H1 (cell line): Measurements from ENCODE around the gene CD1D. TPM values are rescaled to one million over a fixed set of nuclear protein-coding genes. Genes with fewer than 3 reads are reported as not detected.

Experiments used
- CTCF ChIA-PET: fragments of 300-600 bp; sonication (Branson Sonifier 250); formaldehyde crosslinking; loops from one replicate; lab custom pipeline; 2021; ENCODE audit not compliant: partially characterized antibody; lab: Charles Lee
- POLR2A ChIA-PET: fragments of 300-600 bp; sonication (Branson Sonifier 250); formaldehyde crosslinking; loops from one replicate; lab custom pipeline; 2021; ENCODE audit warnings: inconsistent platforms; ENCODE audit not compliant: partially characterized antibody; lab: Charles Lee
- DNase-seq, 2 experiments: peaks; one replicate each; pipeline versions ENCODE4 v3.0.0 to v3.0.0-alpha.2; 2010 to 2022; ENCODE audit warnings: low spot score in 2 of 2, low read depth in 1 of 2, mixed read lengths in 1 of 2
- FAIRE-seq: peaks from 2 replicates; lab custom pipeline; 2011; peaks lifted over from hg19 to GRCh38; lab: Jason Lieb, UNC
- H2AFZ ChIP-seq: 2 replicates; pipeline ENCODE4 v1.8.1; 2012; ENCODE audit warnings: low read length, inconsistent platforms
- H2AK5ac ChIP-seq: 2 replicates; pipeline ENCODE4 v1.6.1; 2013; ENCODE audit warnings: low read depth, low read length
- H2BK120ac ChIP-seq: replicated peaks from 2 replicates; pipeline ENCODE3; 2013; ENCODE audit warnings: low read depth, low read length, inconsistent platforms
- H2BK12ac ChIP-seq: 2 replicates; pipeline ENCODE4 v1.6.1; 2013; ENCODE audit warnings: low read depth, low read length
- H2BK15ac ChIP-seq: 2 replicates; pipeline ENCODE4 v1.6.1; 2013; ENCODE audit warnings: low read length
- H2BK20ac ChIP-seq: 2 replicates; pipeline ENCODE4 v1.6.1; 2013; ENCODE audit warnings: low read length
- H2BK5ac ChIP-seq: 2 replicates; pipeline ENCODE4 v1.6.1; 2013; ENCODE audit warnings: low read depth, low read length
- H3K14ac ChIP-seq: 2 replicates; pipeline ENCODE4 v1.6.1; 2013; ENCODE audit warnings: inconsistent platforms; ENCODE audit not compliant: insufficient read length
- H3K18ac ChIP-seq: 2 replicates; pipeline ENCODE4 v1.6.1; 2013; ENCODE audit warnings: low read length; ENCODE audit errors: extremely low read depth
- H3K23ac ChIP-seq: 2 replicates; pipeline ENCODE4 v1.6.1; 2013; ENCODE audit warnings: inconsistent platforms; ENCODE audit not compliant: insufficient read length
- H3K23me2 ChIP-seq: 2 replicates; pipeline ENCODE4 v1.6.1; 2013; ENCODE audit warnings: low read depth, low read length
- H3K27ac ChIP-seq: 2 replicates; pipeline ENCODE4 v1.6.1; 2011; ENCODE audit warnings: low read depth, low read length, inconsistent platforms
- H3K27me3 ChIP-seq, 4 experiments: replicated peaks in 1 of 4; 1 replicate in 1 of 4; 2 replicates in 3 of 4; pipeline versions ENCODE4 v1.6.1 to v1.8.1; 2011 to 2013; ENCODE audit warnings: low read length in 3 of 4, mild to moderate bottlenecking in 3 of 4, inconsistent platforms in 2 of 4, mixed read lengths in 2 of 4, moderate library complexity in 1 of 4; ENCODE audit not compliant: control insufficient read depth in 3 of 4, insufficient read depth in 3 of 4; ENCODE audit errors: extremely low read depth in 1 of 4
- H3K36me3 ChIP-seq, 4 experiments: 2 replicates each; pipeline versions ENCODE4 v1.6.1 to v1.8.1; 2011 to 2013; ENCODE audit warnings: mild to moderate bottlenecking in 4 of 4, low read length in 3 of 4, moderate library complexity in 2 of 4, control low read depth in 1 of 4, inconsistent platforms in 1 of 4; ENCODE audit not compliant: insufficient read depth in 4 of 4, control insufficient read depth in 2 of 4
- H3K4ac ChIP-seq: replicated peaks from 2 replicates; pipeline ENCODE3; 2013; ENCODE audit warnings: low read length, low read depth, mixed read lengths, inconsistent platforms; ENCODE audit not compliant: insufficient read length
- H3K4me1 ChIP-seq, 4 experiments: replicated peaks in 1 of 4; 1 replicate in 1 of 4; 2 replicates in 3 of 4; pipeline versions ENCODE4 v1.6.1 to v1.8.1; 2011 to 2013; ENCODE audit warnings: low read length in 3 of 4, inconsistent platforms in 2 of 4, mixed read lengths in 1 of 4; ENCODE audit not compliant: insufficient read depth in 4 of 4, control insufficient read depth in 3 of 4
- H3K4me2 ChIP-seq, 2 experiments: 2 replicates each; pipeline versions ENCODE4 v1.6.1 to v1.8.1; 2011 to 2013; ENCODE audit warnings: low read depth in 2 of 2, low read length in 2 of 2, control low read depth in 1 of 2, inconsistent platforms in 1 of 2, mild to moderate bottlenecking in 1 of 2; ENCODE audit not compliant: insufficient read depth in 1 of 2
- H3K4me3 ChIP-seq, 4 experiments: fragments of 200-600, 300-600 bp in 1 of 4; sonication (generic), shearing (Covaris generic), sonication (Bioruptor Twin) in 1 of 4; 2 replicates each; pipeline versions ENCODE4 v1.5.1 to v1.8.1; 2011 to 2016; ENCODE audit warnings: low read length in 4 of 4, low read depth in 3 of 4, control low read depth in 2 of 4, inconsistent platforms in 2 of 4, mild to moderate bottlenecking in 2 of 4, mixed read lengths in 1 of 4, moderate library complexity in 1 of 4; ENCODE audit not compliant: insufficient read depth in 2 of 4; ENCODE audit errors: extremely low read depth in 1 of 4
- H3K56ac ChIP-seq: replicated peaks from 2 replicates; pipeline ENCODE3; 2013; ENCODE audit warnings: low read depth, mild to moderate bottlenecking, mixed read lengths, low read length, inconsistent platforms; ENCODE audit not compliant: insufficient read length
- H3K79me1 ChIP-seq: 2 replicates; pipeline ENCODE4 v1.6.1; 2013; ENCODE audit warnings: low read depth, low read length, control low read depth
- H3K79me2 ChIP-seq, 2 experiments: 2 replicates each; pipeline versions ENCODE4 v1.6.1 to v1.8.1; 2012 to 2013; ENCODE audit warnings: low read length in 2 of 2, mild to moderate bottlenecking in 2 of 2, inconsistent platforms in 1 of 2; ENCODE audit not compliant: insufficient read depth in 2 of 2, control insufficient read depth in 1 of 2
- H3K9ac ChIP-seq, 4 experiments: replicated peaks in 1 of 4; 1 replicate in 1 of 4; 2 replicates in 3 of 4; pipeline versions ENCODE4 v1.6.1 to v1.8.1; 2011 to 2013; ENCODE audit warnings: low read depth in 3 of 4, low read length in 3 of 4, control low read depth in 2 of 4, mild to moderate bottlenecking in 2 of 4, moderate library complexity in 2 of 4, inconsistent platforms in 1 of 4; ENCODE audit errors: extremely low read depth in 1 of 4
- H3K9me3 ChIP-seq, 2 experiments: 2 replicates each; pipeline versions ENCODE4 v1.6.1 to v1.8.1; 2012 to 2013; ENCODE audit warnings: mild to moderate bottlenecking in 2 of 2, moderate library complexity in 2 of 2, control low read depth in 1 of 2, inconsistent platforms in 1 of 2, low read depth in 1 of 2, low read length in 1 of 2, mixed read lengths in 1 of 2; ENCODE audit not compliant: insufficient read depth in 2 of 2
- H4K20me1 ChIP-seq, 2 experiments: replicated peaks in 1 of 2; 2 replicates each; pipeline versions ENCODE3 to v1.8.1; 2011 to 2013; ENCODE audit warnings: inconsistent platforms in 2 of 2, low read length in 2 of 2, mild to moderate bottlenecking in 1 of 2; ENCODE audit not compliant: insufficient read depth in 2 of 2, control insufficient read depth in 1 of 2
- H4K5ac ChIP-seq: 2 replicates; pipeline ENCODE4 v1.6.1; 2013; ENCODE audit warnings: low read length, low read depth, mixed read lengths, inconsistent platforms; ENCODE audit not compliant: insufficient read length
- H4K8ac ChIP-seq: 2 replicates; pipeline ENCODE4 v1.8.0; 2013; ENCODE audit warnings: mild to moderate bottlenecking, moderate library complexity, low read length, inconsistent platforms; ENCODE audit not compliant: insufficient read depth; ENCODE audit errors: extremely low read depth
- H4K91ac ChIP-seq: replicated peaks from 2 replicates; pipeline ENCODE3; 2013; ENCODE audit warnings: low read length, mixed read lengths, inconsistent platforms; ENCODE audit not compliant: insufficient read length
- GTF2F1 ChIP-seq: IDR thresholded peaks from 2 replicates; pipeline ENCODE4 v1.6.1; 2012; ENCODE audit warnings: low read depth, low read length, improper control_type of control experiment, borderline replicate concordance
- KDM4A ChIP-seq: IDR thresholded peaks from one replicate; pipeline ENCODE4 v1.7.1; 2012; ENCODE audit warnings: low read depth, mild to moderate bottlenecking, moderate library complexity, low read length, inconsistent platforms; ENCODE audit not compliant: severe bottlenecking
- KDM5A ChIP-seq: fragments of 200-600 bp; IDR thresholded peaks from 2 replicates; pipeline ENCODE4 v1.7.1; 2012; ENCODE audit warnings: mild to moderate bottlenecking, low read length, inconsistent platforms, mixed read lengths
- RXRA ChIP-seq: IDR thresholded peaks from 2 replicates; pipeline ENCODE4 v1.6.1; 2011; ENCODE audit warnings: low read depth, mild to moderate bottlenecking, low read length, moderate library complexity; ENCODE audit not compliant: insufficient read depth
- WGBS, 2 experiments: shearing (Covaris generic) in 1 of 2; methylation state at CpG; one replicate each; pipeline versions ENCODE4 v1.1.6 to v1.1.7; 2013 to 2015; ENCODE audit warnings: low lambda C conversion rate in 2 of 2, mixed read lengths in 2 of 2, inconsistent platforms in 1 of 2, low coverage in 1 of 2, missing lambda C conversion rate in 1 of 2; ENCODE audit not compliant: insufficient replicate concordance in 2 of 2, insufficient coverage in 1 of 2, insufficient read length in 1 of 2; ENCODE audit errors: extremely low coverage in 1 of 2, missing lambda C conversion rate in 1 of 2; 5-methylcytosine and 5-hydroxymethylcytosine counted together
- polyA plus RNA-seq, 7 experiments: library from polyadenylated mRNA; depleted of rRNA in 3 of 7; stranded (reverse) in 5 of 7; unstranded in 2 of 7; fragments of >200 nt in 5 of 7; fragments of 200-250 nt in 2 of 7; gene quantifications; 1 replicate in 5 of 7; 2 replicates in 1 of 7; 4 replicates in 1 of 7; pipeline versions ENCODE4 v1.2.1 to v1.2.3, GENCODE V29; 2011 to 2013; ENCODE audit warnings: missing spikeins in 2 of 7, mixed read lengths in 2 of 7
- total RNA-seq: library from RNA; stranded (reverse); fragmentation: NEBNext Ultra II Directional; extraction: Animal tissue kit (Norgen Biotek cat#: 25700); gene quantifications from 2 replicates; pipeline ENCODE4 v1.2.1, GENCODE V29; 2021
- TF ChIP-seq, protein P1 (sequence below): IDR thresholded peaks from 2 replicates; pipeline ENCODE4 v1.6.1; 2011; ENCODE audit warnings: low read length, improper control_type of control experiment

CD1D gene
- total and polyA plus RNA-seq, 2 of the 8 experiments (the other 6 are each of a cell fraction or from before 2014, with no cell fraction given): 1.1 to 1.6 TPM

DNA sequence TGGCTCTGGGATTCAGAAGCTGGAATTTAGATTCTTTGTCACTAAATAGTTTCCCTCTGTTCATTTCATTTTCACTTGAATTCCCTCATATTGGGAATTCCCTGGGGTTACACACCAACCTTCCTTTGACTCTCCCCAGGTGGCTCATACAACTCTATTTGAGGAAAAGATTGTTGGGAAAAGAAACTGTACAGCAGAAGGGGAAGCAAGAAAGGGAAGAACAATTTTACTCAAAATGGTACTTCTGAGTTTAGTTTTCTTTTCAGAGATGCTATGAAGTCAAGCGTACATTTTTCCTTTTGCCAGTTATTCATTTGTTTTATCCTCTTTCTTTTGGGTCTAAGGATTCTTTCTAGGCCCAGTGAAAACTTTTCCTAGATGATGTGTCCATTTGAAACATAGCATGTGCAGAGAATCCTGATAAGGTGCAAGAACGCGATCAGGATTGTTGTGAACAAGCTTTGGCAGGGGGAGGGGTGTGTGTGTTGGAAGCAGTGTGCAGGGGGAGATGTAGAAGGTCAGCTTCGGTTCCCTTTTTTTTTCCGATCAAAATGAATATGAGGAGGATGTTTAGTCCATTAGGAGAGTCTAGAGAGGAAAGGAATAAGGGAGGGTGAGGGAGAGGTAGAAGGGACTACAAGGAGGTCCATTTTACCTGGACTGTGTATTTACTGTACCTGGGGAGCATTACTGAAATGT, 26.8 kb upstream of the CD1D start:
- 89% methylated on average over 5 of the region's 5 CpGs; no CpG with 5 or more reads in 1 of the 2 experiments for WGBS, 2 experiments
- Histone ChIP-seq H3K27me3 (peaks cover 0 to 3% (median 0%) of the 10 kb centered on the region in 4 experiments; a peak in 2 of 7 replicates), H3K79me2 (no peaks in the 10 kb centered on the region), H3K9me3 (no peaks in the 10 kb centered on the region), H4K8ac (no peak overlapping the region), H4K5ac (no peak overlapping the region), H3K36me3 (no peaks in the 10 kb centered on the region), H3K23ac (no peak overlapping the region), H3K4me2 (no peak overlapping the region), H3K18ac (no peak overlapping the region), H3K9ac (no peak overlapping the region), H3K4me1 (no peaks in the 10 kb centered on the region; a peak in 2 of 7 replicates), H2BK15ac (no peak overlapping the region), H3K4ac (no peak overlapping the region), H2BK120ac (no peak overlapping the region), H2BK12ac (no peak overlapping the region; the same call in 1 of the 2 replicates), H3K56ac (no peak overlapping the region), H3K14ac (no peak overlapping the region), H3K27ac (no peak overlapping the region), H4K20me1 (no peaks in the 10 kb centered on the region), H3K79me1 (no peaks in the 10 kb centered on the region), H3K4me3 (no peak overlapping the region), H2BK20ac (no peak overlapping the region), H3K23me2 (peaks cover 4% of the 10 kb centered on the region), H2AK5ac (no peak overlapping the region), H2AFZ (no peak overlapping the region), H2BK5ac (no peak overlapping the region), H4K91ac (no peak overlapping the region)
- no peak for DNase-seq
- FAIRE-seq: no peak
- ChIA-PET CTCF (interaction anchor here (1.0 to 1.6 kb wide), 2 partner anchors 50 to 162 kb away, joined by 3 to 4 read pairs; no protein-coding TSS in a partner anchor), POLR2A (no interaction called here)
- TF ChIP-seq, protein P1, sequence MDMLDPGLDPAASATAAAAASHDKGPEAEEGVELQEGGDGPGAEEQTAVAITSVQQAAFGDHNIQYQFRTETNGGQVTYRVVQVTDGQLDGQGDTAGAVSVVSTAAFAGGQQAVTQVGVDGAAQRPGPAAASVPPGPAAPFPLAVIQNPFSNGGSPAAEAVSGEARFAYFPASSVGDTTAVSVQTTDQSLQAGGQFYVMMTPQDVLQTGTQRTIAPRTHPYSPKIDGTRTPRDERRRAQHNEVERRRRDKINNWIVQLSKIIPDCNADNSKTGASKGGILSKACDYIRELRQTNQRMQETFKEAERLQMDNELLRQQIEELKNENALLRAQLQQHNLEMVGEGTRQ: no peak
- no peak for TF ChIP-seq KDM4A
- TF ChIP-seq RXRA: no peak
- TF ChIP-seq KDM5A: no peak
- TF ChIP-seq GTF2F1: no peak
